ENCODE data around the gene TH.
"Not testable (repeated sequence)": the region's sequence is repeated elsewhere in the genome, so short reads cannot be mapped to it uniquely, and the experiment has no call there.

The TH gene

DNA sequence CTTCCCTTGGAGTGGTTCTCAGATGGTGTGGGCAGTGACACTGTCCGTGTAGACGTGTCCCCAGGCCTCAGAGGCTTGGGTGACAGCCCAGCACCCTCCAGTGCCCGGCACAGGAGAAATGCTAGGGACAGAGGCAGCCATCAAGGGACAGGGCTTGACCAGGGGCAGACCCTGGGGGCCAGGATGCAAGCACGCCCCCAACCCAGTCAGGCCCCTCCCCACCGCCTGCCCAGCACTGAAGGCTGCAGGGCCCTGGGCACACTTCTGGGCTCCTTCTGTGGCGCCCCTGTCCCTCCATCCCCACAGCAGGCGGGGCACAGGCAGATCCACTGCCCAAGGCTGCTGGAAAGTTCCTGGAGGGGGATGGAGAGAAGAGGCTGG is 43.5 kb downstream of the TH start:
- DNase-seq: no peak

DNA sequence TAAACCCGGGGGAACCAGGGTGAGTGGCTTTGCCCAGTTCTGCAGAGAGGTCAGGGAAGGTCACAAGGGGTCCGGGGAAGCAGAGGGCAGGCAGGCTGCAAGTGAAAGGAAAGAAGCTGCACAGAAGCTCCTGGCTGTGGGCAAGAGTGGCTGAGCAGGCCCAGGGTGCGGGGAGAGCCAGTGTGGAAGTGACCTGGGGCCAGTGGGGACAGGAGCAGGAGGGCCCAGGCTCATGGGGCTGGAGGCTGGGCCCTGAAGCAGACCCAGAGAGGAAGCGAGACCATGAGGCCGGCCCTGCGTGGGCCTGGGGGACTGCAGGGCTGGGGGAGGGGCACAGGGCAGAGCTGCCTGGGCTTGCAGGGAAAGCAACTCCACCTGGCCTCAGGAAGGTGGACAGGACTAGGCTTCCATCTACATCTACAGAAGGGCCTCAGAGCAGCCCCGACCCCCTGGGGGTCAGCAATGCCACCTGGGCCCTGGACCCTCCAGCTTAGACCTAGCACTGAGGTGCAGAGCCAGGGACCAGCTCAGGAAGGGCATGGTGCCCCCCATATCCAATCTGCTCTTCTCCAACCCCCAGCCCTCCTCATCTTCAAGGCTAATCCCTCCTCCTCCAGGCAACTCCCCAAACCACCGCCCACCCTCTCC is 44.0 kb downstream of the TH start:
- DNase-seq: no peak

DNA sequence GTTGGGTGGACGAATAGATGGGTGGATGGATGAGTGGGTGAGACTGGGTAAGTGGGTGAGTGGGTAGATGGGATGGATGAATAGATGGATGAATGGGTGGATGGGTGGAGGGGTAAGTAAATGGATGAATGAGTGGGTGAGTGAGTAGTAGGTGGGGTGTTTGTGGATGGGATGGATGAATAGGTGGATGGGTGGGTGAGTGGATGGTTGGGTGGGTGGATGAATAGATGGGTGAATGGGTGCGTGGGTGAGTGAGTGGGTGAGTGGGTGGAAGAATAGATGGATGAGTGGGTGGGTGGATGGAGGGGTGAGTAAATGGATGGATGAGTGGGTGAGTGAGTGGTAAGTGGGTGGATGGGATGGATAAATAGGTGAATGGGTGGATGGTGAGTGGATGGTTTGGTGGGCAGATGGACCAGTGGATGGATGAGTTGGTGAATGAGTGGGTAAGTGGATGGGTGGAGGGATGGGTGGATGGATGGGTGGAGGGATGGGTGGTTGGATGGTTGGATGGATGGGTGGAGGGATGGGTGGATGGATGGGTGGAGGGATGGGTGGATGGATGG is 45.0 kb downstream of the TH start:
- no peak for DNase-seq

DNA sequence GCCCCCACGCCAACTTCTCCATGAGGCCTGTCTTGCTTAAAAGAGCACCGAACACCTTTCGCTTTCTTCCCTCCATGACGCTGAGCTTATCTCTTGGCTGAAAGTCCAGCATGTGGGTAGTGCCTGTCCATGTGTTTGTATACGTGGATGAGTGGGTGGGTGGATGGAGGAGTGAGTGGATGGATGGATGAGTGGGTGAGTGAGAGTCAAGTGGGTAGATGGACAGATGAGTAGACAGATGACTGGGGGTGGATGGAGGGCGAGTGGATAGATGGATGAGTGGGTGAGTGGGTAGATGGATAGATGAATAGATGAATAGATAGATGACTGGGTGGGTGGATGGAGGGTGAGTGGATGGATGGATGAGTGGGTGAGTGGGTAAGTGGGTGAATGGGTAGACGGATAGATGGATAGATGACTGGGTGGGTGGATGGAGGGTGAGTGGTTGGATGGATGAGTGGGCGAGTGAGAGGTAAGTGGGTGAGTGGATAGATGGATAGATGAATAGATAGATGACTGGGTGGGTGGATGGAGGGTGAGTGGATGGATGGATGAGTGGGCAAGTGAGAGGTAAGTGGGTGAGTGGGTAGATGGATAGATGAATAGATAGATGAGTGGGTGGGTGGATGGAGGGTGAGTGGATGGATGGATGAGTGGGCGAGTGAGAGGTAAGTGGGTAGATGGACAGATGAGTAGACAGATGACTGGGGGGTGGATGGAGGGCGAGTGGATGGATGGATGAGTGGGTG is 46.7 kb downstream of the TH start:
- not testable (repeated sequence) for DNase-seq

DNA sequence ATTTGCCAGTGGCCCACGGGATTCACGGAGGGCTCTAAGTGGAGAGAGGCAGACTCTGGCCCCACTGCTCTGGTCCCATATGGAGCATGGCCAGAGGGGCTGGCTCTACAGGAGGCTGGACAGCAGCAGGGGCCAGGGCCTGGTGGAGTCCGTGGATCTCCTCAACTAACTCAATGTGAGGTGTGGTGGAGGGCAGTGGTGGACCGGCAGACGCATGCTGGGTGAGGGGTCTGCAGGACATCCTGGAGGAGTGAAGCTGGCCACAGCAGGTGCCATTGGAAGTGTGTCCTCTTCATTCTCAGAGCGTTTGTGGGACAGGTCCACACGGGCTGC is 48.0 kb downstream of the TH start:
- DNase-seq: no peak

DNA sequence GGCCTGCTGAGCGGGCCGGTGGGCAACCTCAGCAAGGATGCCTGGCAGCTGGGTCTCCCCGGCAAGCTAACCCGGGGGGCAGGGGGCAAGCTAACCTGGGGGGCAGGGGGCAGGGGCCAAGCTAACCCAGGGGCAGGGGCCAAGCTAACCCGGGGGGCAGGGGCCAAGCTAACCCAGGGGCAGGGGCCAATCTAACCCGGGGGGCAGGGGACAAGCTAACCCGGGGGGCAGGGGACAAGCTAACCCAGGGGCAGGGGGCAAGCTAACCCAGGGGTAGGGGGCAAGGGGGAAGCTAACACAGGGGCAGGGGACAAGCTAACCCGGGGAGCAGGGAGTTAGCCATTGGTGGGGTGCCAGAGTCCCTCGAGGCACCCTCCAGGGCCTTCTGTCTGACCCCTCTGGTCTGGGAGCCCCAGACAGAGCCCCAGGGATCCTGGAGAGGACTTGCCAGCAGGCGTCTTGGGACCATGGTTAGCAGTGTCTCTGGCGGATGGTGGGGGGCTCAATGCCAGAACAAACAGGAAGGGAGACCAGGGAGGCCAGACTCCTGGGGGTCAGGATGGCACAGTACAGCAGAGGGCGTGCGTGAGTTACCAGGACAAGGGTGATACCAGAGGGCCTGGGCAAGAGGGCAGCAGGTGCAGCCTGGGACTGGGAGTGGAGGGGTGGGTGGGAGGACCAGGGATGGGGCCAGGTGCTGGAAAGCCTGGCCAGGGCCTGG is 48.5 kb downstream of the TH start:
- DNase-seq: no peak

DNA sequence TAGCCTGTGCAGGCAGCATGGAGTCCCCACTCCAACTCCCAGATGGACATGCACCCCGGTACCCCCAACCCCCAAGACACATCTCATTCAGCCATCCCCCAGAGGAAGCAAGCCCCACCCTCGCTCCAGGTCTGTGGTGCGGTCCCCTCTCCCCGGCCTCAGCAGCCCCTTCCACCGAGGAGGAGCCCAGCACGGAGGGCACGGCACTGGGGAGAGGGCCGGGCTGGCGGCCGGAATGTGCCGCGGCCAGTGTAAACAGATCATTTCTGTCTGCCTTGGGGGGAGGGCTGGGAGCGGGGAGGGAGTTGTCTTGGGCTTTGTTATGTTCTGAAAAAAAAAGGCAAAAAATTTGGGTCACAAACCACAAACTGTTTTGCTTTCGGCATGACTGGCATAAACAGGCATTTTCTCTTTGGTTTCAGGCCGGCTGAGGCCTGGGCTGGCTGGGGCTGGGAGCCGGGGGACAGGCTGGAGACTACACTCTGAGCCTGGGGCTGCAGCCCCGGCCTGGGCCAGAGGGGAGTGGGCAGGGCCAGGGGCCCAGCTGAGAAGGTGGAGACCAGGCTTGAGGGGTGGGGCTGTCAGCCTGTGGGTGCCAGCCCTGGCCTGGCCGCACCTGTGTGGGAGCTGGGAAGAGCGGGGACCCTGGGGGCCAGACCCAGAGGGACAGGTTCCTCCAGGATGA is 49.3 kb downstream of the TH start:
- no peak for DNase-seq

DNA sequence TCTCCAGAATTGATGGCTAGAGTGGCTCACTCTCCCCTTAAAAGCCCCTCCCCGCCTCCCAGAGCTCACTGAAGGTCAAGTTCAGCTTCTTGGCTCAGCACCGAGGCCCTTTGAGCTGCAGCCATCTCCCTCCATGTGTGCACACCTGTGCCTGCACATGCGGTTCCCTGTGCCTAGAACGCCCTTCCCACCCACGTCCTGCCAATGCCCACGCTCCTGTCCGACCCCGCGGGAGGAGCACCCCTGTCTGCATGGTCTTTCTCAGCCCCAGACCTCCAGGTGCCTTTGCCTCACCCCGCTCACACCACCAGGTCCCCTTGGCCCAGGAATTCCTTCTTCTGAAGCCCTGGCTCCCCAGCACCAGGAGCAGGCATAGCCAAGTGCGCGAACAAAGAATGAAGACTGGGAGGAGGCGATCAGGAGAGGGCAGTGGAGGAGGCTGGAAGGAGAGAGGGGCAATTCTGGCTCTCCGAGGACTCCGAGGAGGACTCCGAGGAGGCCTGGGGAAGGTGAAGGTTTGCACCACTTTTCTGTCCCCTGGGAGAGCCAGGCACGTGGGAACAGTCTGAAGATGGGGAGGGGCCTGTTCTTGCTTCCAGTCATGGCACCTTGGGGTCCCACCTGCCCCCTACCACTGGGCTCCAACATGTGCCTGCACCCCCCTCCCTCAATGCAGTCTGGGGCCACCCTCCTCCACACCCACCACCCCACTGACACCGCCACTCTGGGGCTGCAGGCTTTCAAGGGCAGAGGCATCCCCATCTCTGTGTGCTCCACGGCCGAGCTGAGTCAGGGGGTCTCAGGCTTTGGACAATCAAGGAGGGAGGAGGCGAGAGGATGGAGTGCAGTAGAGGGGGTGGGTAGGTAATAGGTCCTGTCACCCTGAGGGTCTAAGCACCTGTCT is 50.1 kb downstream of the TH start:
- no peak for DNase-seq

DNA sequence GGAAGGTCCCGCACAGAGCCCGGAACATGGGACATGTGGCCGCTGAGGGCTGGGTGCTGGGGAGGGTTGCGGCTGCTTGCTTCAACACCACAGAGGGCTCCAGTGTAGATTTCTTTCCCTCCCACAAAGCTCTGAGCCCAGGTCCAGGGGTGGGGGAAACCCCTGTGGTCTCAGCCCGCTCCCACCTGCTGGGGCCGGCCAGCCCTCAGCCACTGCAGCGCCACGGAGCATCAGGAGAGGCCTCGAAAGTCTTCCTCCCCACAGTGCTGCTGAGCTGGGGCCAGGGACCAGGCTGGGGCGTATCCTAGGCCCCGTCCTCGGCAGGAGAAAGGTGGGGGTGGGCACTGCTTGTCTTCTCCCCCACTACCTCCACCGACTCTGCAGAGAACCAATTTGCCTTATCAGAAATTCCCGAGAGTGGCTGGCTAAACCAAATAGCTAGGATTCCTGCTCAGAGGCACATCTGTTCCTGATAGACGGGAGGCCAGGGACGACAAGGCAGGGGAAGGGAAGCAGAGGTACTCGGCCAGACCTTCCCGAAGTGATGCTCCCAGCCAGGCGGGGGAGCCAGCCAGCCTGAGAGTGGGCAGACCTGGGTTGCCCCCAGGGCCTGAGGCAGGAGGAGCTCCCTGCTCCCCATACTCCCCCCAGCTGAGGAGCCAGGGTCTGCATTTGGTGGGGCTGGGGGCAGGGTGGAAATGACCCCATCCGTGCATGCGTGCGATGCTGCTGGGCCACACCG is 51.1 kb downstream of the TH start:
- no peak for DNase-seq

DNA sequence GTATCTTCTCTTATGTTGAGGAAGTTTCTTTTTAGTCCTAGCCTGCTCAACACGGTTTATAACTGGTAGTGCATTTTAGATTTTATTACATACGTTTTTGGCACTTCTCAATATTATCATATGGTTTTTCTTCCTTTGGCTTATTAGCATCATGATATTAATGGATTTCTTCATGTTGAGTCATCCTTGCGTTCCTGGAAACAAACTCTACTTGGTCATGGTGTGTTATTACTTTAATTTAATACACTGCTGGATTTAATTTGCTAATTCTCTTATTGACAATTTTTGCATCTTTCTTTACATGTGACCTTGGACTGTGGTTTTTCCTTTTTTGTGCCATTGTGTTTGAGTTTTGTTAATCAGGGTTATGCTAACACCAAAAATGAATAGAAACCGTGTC is 52.9 kb downstream of the TH start:
- DNase-seq: no peak

DNA sequence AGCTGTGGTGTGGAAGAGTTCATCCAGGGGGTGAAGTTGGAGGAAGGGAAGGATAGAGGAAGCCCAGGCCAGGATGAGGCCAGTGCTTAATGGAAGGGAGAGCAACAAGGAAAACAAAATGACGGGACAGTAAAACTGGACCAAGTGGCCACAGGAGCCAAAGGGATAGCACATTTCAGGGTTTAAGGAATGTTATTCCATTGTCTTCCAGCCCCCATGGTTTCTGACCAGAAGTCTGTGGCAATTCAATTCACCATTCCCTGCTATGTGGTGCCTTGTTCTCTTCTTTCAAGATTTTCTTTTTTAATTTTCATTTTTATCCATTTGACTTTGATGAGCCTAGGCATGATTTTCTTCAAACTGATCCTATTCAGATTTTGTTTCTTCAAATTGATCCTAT is 54.9 kb downstream of the TH start:
- no peak for DNase-seq

DNA sequence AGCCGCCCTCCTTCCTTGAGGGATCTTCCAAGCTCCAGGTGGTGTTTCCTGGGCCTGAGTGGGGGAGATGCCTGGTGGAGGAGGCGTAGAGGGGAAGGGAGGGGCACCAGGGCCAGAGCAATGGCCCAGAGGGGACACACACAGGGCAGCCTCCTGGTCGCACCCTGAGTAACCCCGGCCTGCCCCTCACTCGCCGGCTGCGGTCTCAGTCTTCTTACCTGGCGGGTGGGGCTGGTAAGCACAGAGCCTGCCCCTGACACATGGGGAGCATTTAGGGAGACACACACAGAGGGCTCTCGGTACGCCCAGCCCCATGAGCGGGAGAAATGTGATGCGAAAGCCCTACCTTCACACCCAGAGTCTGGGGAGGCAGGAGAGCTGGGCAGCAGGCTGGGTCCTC is 56.3 kb downstream of the TH start:
- DNase-seq: no peak

DNA sequence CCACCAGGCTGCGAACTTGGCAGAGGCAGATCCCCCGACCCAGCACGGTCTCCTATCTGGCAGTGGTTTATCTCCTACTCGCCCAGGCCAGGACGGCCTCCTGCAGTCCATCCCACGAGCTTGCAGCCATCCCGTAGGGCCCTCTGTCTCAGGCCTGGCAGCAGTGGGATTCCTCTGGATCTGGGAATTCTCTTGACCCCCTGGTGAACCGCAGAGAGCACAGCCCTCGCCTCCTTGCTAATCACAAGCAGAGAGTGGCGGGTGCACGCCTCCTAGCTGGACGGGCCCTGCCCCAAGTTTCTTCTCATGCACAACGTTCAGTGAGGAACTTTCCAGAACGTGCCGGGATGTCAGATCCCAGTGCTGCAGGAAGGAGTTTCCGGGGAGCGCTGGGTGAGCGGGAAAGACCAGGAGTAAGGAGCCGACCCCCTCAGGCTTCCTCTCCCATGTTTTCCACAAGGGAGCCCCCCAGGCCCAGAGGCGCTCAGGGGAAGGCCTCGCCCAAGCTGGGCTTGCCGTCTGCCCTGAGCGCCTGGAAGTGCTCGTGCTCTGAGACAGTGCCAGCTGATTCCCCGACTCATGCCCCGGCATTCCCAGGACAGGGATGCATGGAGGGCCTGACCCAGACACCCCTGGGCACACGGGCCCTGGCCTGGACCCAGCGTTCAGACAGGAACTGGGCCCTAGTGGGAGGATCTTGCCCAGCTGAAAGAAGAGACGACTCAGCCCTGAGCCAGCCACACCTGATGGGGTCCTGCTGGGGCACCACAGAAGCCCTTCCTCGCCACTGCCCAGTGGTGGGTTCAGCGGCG is 57.0 kb downstream of the TH start:
- DNase-seq: no peak
